Karpas-422 (cell line): Measurements from ENCODE around the gene USP17L12. TPM values are rescaled to one million over a fixed set of nuclear protein-coding genes. Genes with fewer than 3 reads are reported as not detected.
"Not testable (repeated sequence)": the region's sequence is repeated elsewhere in the genome, so short reads cannot be mapped to it uniquely, and the experiment has no call there.

ENCODE experiments used
- DNase-seq: peaks from one replicate; pipeline ENCODE4 v3.0.0-alpha.2; 2015
- H2AFZ ChIP-seq: fragments of 200-600 bp; sonication (generic); 2 replicates; pipeline ENCODE4 v1.6.1; 2014; ENCODE audit warnings: antibody characterized with exemption, low read length, mixed read lengths
- H3K27ac ChIP-seq: fragments of 200-600 bp; sonication (generic); 2 replicates; pipeline ENCODE4 v1.5.1; 2014; ENCODE audit warnings: mild to moderate bottlenecking, low read length, moderate library complexity
- H3K27me3 ChIP-seq: fragments of 200-600 bp; sonication (generic); 2 replicates; pipeline ENCODE4 v1.6.1; 2014; ENCODE audit warnings: low read length, mixed read lengths
- H3K36me3 ChIP-seq: fragments of 200-600 bp; sonication (generic); 2 replicates; pipeline ENCODE4 v1.6.1; 2014; ENCODE audit warnings: low read length, mixed read lengths; ENCODE audit not compliant: insufficient read depth
- H3K4me1 ChIP-seq: fragments of 200-600 bp; sonication (generic); 2 replicates; pipeline ENCODE4 v1.6.1; 2014; ENCODE audit warnings: mild to moderate bottlenecking, low read length, mixed read lengths
- H3K4me2 ChIP-seq: fragments of 200-600 bp; sonication (generic); 2 replicates; pipeline ENCODE4 v1.6.1; 2014; ENCODE audit warnings: low read length, low read depth, mild to moderate bottlenecking; ENCODE audit not compliant: poor library complexity, severe bottlenecking
- H3K4me3 ChIP-seq: fragments of 200-600 bp; sonication (generic); 2 replicates; pipeline ENCODE4 v1.5.1; 2014; ENCODE audit warnings: mild to moderate bottlenecking, antibody characterized with exemption, low read length, mixed read lengths
- H3K79me2 ChIP-seq: fragments of 200-600 bp; sonication (generic); 2 replicates; pipeline ENCODE4 v1.6.1; 2014; ENCODE audit warnings: mild to moderate bottlenecking, low read length, mixed read lengths
- H3K9ac ChIP-seq: fragments of 200-600 bp; sonication (generic); 2 replicates; pipeline ENCODE4 v1.6.0; 2014; ENCODE audit warnings: low read length
- H3K9me2 ChIP-seq: fragments of 200-600 bp; sonication (generic), shearing (Covaris generic); replicated peaks from 2 replicates; pipeline ENCODE4 v1.6.0; 2014; ENCODE audit warnings: mild to moderate bottlenecking, low read length, moderate library complexity; ENCODE audit not compliant: insufficient read depth
- H3K9me3 ChIP-seq: fragments of 300-700, 200-600 bp; sonication (generic); 2 replicates; pipeline ENCODE4 v1.6.1; 2014; ENCODE audit warnings: low read length, mixed read lengths
- H4K20me1 ChIP-seq: fragments of 200-600 bp; sonication (generic); 2 replicates; pipeline ENCODE4 v1.6.1; 2014; ENCODE audit warnings: mild to moderate bottlenecking, antibody characterized with exemption, low read length, low read depth; ENCODE audit not compliant: insufficient read depth
- total RNA-seq: library from RNA; depleted of rRNA; stranded (reverse); fragments of >200 nt; shearing (Covaris generic); gene quantifications from 2 replicates; pipeline ENCODE4 v1.2.3, GENCODE V29; 2014; ENCODE audit warnings: low replicate concordance; rRNA removed

Gene USP17L12, protein sequence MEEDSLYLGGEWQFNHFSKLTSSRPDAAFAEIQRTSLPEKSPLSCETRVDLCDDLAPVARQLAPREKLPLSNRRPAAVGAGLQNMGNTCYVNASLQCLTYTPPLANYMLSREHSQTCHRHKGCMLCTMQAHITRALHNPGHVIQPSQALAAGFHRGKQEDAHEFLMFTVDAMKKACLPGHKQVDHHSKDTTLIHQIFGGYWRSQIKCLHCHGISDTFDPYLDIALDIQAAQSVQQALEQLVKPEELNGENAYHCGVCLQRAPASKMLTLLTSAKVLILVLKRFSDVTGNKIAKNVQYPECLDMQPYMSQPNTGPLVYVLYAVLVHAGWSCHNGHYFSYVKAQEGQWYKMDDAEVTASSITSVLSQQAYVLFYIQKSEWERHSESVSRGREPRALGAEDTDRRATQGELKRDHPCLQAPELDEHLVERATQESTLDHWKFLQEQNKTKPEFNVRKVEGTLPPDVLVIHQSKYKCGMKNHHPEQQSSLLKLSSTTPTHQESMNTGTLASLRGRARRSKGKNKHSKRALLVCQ
- not detected in 2 replicates for total RNA-seq

DNA sequence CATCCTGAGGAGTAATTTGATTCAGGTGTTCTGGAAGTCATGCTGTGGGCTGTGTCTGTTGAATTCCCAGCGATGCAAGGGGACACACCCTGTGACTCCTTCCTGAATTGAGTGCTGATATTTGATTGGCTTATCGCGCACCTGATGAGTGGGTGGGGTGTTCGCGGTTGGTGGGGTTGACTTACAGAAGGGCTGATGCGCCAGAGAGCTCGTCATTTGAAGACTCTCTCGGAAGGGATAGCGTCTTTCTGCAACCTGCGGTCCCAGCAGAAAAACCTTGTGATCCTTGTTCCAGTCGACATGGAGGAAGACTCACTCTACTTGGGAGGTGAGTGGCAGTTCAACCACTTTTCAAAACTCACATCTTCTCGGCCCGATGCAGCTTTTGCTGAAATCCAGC, at the start of gene USP17L12:
TSS of gene USP17L12 (plus strand) at position 301 of the 400 bp plus-strand sequence. CDS start at position 301, 0 bp downstream.
- not testable (repeated sequence) for DNase-seq, H3K4me3 ChIP-seq, H3K9ac ChIP-seq, H3K36me3 ChIP-seq, H3K79me2 ChIP-seq, H3K9me2 ChIP-seq, H3K4me1 ChIP-seq, H2AFZ ChIP-seq, H3K9me3 ChIP-seq, H3K27me3 ChIP-seq, H3K4me2 ChIP-seq, H4K20me1 ChIP-seq, H3K27ac ChIP-seq

DNA sequence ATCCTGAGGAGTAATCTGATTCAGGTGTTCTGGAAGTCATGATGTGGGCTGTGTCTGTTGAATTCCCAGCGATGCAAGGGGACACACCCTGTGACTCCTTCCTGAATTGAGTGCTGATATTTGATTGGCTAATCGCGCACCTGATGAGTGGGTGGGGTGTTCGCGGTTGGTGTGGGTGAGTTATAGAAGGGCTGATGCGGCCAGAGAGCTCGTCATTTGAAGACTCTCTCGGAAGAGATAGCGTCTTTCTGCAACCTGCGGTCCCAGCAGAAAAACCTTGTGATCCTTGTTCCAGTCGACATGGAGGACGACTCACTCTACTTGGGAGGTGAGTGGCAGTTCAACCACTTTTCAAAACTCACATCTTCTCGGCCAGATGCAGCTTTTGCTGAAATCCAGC, 9.6 kb upstream of the USP17L12 start, which contains the start of gene USP17L10:
TSS of gene USP17L10 (plus strand) at position 301 of the 400 bp plus-strand sequence. CDS start at position 301, 0 bp downstream.
- H3K27ac ChIP-seq, H3K9me3 ChIP-seq, H4K20me1 ChIP-seq, H2AFZ ChIP-seq, H3K4me2 ChIP-seq, H3K79me2 ChIP-seq, H3K36me3 ChIP-seq, H3K9ac ChIP-seq, H3K4me1 ChIP-seq, H3K9me2 ChIP-seq, DNase-seq, H3K27me3 ChIP-seq, H3K4me3 ChIP-seq: not testable (repeated sequence)

DNA sequence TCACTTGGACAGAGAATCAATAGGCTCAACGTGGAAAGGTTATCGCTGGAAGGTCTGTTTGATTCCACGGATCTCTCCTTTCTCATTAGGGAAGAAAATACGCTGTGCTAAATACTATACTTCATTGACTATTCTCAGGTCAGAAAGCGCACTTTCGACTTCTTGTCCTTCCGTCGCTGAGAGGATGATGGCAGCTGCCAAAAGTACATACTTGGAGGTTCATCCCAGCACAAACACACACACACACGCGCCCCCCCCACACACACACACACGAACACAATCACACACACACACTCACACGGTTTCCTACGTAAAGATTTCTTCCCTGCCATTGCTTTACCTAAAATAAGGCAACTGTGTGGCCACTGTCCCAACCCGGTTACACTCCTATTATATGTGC, 5.3 kb upstream of the USP17L12 start:
- not testable (repeated sequence) for H3K27ac ChIP-seq, H3K79me2 ChIP-seq, H3K9ac ChIP-seq, H4K20me1 ChIP-seq, H3K36me3 ChIP-seq, H3K9me2 ChIP-seq, H2AFZ ChIP-seq, H3K9me3 ChIP-seq, H3K4me2 ChIP-seq, DNase-seq, H3K27me3 ChIP-seq, H3K4me3 ChIP-seq, H3K4me1 ChIP-seq

DNA sequence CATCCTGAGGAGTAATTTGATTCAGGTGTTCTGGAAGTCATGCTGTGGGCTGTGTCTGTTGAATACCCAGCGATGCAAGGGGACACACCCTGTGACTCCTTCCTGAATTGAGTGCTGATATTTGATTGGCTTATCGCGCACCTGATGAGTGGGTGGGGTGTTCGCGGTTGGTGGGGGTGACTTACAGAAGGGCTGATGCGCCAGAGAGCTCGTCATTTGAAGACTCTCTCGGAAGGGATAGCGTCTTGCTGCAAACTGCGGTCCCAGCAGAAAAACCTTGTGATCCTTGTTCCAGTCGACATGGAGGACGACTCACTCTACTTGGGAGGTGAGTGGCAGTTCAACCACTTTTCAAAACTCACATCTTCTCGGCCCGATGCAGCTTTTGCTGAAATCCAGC, 4.8 kb upstream of the USP17L12 start, which contains the start of gene USP17L11:
TSS of gene USP17L11 (plus strand) at position 301 of the 400 bp plus-strand sequence. CDS start at position 301, 0 bp downstream.
- not testable (repeated sequence) for H3K4me1 ChIP-seq, DNase-seq

DNA sequence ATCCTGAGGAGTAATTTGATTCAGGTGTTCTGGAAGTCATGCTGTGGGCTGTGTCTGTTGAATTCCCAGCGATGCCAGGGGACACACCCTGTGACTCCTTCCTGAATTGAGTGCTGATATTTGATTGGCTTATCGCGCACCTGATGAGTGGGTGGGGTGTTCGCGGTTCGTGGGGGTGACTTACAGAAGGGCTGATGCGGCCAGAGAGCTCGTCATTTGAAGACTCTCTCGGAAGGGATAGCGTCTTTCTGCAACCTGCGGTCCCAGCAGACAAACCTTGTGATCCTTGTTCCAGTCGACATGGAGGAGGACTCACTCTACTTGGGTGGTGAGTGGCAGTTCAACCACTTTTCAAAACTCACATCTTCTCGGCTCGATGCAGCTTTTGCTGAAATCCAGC, 4.6 kb downstream of the USP17L12 start, which contains the start of gene USP17L13:
TSS of gene USP17L13 (plus strand) at position 301 of the 400 bp plus-strand sequence. CDS start at position 301, 0 bp downstream.
- not testable (repeated sequence) for H3K36me3 ChIP-seq, H3K4me2 ChIP-seq, H2AFZ ChIP-seq, H3K79me2 ChIP-seq, H4K20me1 ChIP-seq, H3K27ac ChIP-seq, H3K9me3 ChIP-seq, H3K4me3 ChIP-seq, DNase-seq, H3K9ac ChIP-seq, H3K9me2 ChIP-seq, H3K27me3 ChIP-seq, H3K4me1 ChIP-seq

More for the DNA sequence above, 4.8 kb upstream of the USP17L12 start, which contains the start of gene USP17L11:
- H3K9ac ChIP-seq, H3K4me3 ChIP-seq, H3K9me3 ChIP-seq, H3K27ac ChIP-seq, H3K36me3 ChIP-seq, H3K9me2 ChIP-seq, H4K20me1 ChIP-seq, H3K4me2 ChIP-seq, H3K27me3 ChIP-seq, H2AFZ ChIP-seq, H3K79me2 ChIP-seq: not testable (repeated sequence)

DNA sequence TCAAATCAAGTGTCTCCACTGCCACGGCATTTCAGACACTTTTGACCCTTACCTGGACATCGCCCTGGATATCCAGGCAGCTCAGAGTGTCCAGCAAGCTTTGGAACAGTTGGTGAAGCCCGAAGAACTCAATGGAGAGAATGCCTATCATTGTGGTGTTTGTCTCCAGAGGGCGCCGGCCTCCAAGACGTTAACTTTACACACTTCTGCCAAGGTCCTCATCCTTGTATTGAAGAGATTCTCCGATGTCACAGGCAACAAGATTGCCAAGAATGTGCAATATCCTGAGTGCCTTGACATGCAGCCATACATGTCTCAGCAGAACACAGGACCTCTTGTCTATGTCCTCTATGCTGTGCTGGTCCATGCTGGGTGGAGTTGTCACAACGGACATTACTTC, 10.3 kb downstream of the USP17L12 start:
- not testable (repeated sequence) for H3K27me3 ChIP-seq, H4K20me1 ChIP-seq, H3K4me2 ChIP-seq, H3K9me2 ChIP-seq, H3K4me1 ChIP-seq, H3K27ac ChIP-seq, H3K9me3 ChIP-seq, H3K4me3 ChIP-seq, H2AFZ ChIP-seq, H3K79me2 ChIP-seq, H3K36me3 ChIP-seq, H3K9ac ChIP-seq, DNase-seq

DNA sequence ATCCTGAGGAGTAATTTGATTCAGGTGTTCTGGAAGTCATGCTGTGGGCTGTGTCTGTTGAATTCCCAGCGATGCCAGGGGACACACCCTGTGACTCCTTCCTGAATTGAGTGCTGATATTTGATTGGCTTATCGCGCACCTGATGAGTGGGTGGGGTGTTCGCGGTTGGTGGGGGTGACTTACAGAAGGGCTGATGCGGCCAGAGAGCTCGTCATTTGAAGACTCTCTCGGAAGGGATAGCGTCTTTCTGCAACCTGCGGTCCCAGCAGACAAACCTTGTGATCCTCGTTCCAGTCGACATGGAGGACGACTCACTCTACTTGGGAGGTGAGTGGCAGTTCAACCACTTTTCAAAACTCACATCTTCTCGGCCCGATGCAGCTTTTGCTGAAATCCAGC, 14.1 kb downstream of the USP17L12 start, which contains the start of gene USP17L15:
TSS of gene USP17L15 (plus strand) at position 301 of the 400 bp plus-strand sequence. CDS start at position 301, 0 bp downstream.
- H3K27me3 ChIP-seq, H3K9me3 ChIP-seq, H3K27ac ChIP-seq, H4K20me1 ChIP-seq, DNase-seq, H3K4me3 ChIP-seq, H3K4me1 ChIP-seq, H3K36me3 ChIP-seq, H3K9ac ChIP-seq, H3K79me2 ChIP-seq, H3K9me2 ChIP-seq, H2AFZ ChIP-seq, H3K4me2 ChIP-seq: not testable (repeated sequence)

DNA sequence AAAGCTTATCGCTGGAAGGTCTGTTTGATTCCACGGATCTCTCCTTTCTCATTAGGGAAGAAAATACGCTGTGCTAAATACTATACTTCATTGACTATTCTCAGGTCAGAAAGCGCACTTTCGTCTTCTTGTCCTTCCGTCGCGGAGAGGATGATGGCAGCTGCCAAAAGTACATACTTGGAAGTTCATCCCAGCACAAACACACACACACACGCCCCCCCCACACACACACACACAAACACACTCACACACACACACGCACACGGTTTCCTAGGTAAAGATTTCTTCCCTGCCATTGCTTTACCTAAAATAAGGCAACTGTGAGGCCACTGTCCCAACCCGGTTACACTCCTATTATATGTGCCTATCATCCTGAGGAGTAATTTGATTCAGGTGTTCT, 18.5 kb downstream of the USP17L12 start:
- H2AFZ ChIP-seq, H3K4me1 ChIP-seq, H4K20me1 ChIP-seq, H3K79me2 ChIP-seq, H3K27me3 ChIP-seq, H3K9ac ChIP-seq, H3K4me3 ChIP-seq, H3K9me2 ChIP-seq, H3K36me3 ChIP-seq, H3K9me3 ChIP-seq, DNase-seq, H3K27ac ChIP-seq, H3K4me2 ChIP-seq: not testable (repeated sequence)
